GM19452 (cell line): ENCODE measurements around the gene ZNF318.
A peak's percentile ranks its signal among the peaks of the same experiment; 100 is the strongest.
"Not testable (repeated sequence)": the region's sequence is repeated elsewhere in the genome, so short reads cannot be mapped to it uniquely, and the experiment has no call there.

ENCODE experiments used
- ATAC-seq: cut with Tn5 transposase; IDR thresholded peaks from one replicate; pipeline ENCODE4 v1.9.1; 2021; ENCODE audit not compliant: unreplicated experiment

The ZNF318 gene

DNA sequence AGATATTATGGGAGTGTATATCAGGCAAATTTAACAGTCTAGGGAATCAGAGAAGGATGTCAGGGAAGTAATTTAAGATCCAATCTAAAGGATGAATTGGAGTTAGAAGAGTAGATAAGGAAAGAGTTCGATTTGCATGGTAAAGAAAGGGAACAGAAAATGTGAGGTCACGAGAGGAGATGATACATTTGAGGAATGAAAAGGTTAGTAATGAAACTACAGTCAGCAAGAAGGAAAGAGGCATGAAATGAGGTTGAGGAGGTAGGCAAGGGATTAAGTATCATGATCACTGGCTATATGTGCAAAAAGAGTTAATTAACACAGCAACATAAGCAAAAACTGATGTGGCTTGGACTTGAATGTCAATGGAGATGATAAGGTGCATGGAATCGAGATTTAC, 22.4 kb downstream of the ZNF318 start:
- ATAC-seq, result no peak

DNA sequence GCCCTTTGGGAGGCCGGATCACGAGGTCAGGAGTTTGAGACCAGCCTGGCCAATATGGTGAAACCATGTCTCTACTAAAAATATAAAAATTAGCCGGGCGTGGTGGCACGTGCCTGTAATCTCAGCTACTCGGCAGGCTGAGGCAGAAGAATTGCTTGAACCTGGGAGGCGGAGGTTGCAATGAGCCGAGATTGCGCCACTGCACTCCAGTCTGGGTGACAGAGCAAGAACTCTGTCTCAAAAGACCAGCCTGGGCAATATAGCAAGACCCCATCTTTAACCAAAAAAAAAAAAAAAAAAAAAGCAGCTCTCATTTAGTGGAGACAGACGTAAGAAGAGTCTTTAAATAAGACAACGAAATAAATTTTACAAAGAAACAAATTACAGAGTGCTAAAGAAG, 23.2 kb downstream of the ZNF318 start:
- ATAC-seq, result not testable (repeated sequence)

GRCh38 chr6:43339168-43339567, 30.3 kb downstream of the ZNF318 start:
- peak; percentile 86 for ATAC-seq

GRCh38 chr6:43338243-43338642, 31.2 kb downstream of the ZNF318 start:
- no peak for ATAC-seq

DNA sequence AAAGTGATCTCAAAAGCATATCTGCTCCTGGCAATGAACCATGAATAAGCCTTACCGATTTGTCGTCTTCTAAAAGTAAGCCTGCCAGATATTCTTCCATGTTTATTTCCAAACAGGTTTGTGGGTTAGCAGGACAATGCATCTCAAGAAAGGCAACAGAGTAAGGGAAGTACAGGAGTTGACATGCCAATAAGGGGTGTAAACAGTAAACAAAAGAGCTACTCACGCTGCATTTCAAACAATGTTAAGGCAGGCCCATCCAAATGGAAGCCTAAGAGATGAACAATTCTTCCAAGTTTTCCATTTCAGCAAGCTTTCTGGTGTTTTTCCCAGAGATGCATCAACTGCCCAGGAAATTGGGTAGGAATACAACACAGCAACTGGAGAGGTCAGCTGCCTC, 33.1 kb downstream of the ZNF318 start:
- no peak for ATAC-seq

- no peak for ATAC-seq
Measured at GRCh38 chr6:43335469-43335868, 34.0 kb downstream of the ZNF318 start.

- no peak for ATAC-seq
Measured at GRCh38 chr6:43334466-43335095, 34.9 kb downstream of the ZNF318 start.

GRCh38 chr6:43331891-43332290, 37.6 kb downstream of the ZNF318 start:
- ATAC-seq, result no peak

DNA sequence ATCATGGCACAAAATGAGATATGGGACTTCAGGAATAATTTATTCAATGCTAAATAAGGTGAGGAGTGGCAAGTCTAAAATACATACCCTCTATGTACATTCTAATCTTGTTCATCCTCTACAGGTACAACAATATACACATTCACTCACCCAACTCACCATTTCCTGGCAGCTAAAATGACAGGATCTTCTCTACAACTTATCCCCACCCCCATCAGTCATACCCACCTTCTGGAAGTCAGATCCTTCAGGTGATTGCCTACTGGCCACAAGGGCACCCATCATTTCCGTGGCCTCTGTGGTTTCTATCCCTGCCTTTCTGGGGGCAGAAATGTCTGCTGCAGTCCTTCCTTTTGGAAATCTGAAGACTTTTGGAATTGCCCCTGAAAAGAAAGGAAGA, 38.0 kb downstream of the ZNF318 start:
- ATAC-seq, result no peak

- no peak for ATAC-seq
Measured at GRCh38 chr6:43328528-43328927, 40.9 kb downstream of the ZNF318 start.

GRCh38 chr6:43325876-43326275, 43.6 kb downstream of the ZNF318 start:
- ATAC-seq, result no peak

- no peak for ATAC-seq
Measured at GRCh38 chr6:43318011-43318410, 51.4 kb downstream of the ZNF318 start.

GRCh38 chr6:43313813-43314212, 55.6 kb downstream of the ZNF318 start:
- no peak for ATAC-seq

DNA sequence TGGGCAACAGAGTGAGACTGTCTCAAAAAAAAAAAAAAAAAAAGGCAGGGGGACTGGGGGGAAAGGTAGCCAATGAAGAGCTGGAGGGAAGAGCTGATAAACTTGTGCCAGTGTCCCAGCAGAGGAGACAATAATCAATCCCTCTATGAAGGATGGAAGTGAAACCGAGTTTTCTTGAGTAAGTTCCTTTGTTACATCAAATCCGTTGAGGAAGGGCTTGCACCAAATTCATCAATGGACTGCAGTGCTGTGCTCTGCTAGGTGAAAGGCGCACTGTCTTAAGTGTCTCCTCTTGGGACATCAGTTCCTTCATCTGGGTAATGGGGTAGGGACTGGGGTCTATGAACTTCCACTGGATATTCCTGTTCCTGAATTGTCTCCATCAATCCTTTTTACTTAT, 57.8 kb downstream of the ZNF318 start:
- ATAC-seq, result no peak

- ATAC-seq, result no peak
Measured at GRCh38 chr6:43310624-43311023, 58.8 kb downstream of the ZNF318 start.

DNA sequence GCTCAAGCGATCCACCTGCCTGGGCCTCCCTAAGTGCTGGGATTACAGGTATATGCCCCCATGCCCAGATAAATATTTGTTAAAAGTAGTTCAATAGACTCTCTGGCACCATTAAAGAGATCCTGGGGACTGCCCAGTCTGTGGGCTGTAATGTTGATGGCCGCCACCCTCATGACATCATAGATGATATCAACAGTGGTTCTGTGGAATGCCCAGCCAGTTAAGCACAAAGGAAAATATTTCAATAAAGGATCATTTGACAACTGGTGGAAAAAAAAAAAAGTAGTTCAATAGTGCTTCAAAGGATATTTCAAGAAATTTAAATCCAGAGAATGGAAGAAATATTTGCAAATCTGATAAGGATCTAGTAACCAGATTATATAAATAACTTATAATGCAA, 59.3 kb downstream of the ZNF318 start:
- no peak for ATAC-seq

DNA sequence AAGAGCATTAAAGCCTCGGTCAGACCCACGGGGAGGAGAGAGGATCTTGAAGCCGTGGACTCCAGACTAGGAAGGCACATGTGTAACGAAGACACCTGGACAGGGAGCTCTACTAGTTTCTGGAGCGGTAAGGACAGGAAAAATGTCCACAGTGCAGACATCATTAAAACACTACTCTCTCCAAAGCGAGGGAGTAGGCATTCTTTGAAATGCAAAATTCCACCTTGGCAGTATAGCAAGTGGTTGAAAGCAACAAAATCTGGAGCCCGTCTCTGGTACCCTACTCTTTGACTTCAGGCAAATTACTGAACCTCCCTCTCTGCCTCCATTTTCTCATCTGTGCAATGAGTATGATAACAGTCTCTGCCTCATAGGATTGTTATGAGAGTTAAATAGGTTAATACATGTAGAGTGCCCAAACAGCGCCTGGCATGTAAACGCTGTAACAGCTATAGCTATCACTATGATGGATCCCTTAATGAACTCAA, 60.4 kb downstream of the ZNF318 start:
- ATAC-seq, result no peak

DNA sequence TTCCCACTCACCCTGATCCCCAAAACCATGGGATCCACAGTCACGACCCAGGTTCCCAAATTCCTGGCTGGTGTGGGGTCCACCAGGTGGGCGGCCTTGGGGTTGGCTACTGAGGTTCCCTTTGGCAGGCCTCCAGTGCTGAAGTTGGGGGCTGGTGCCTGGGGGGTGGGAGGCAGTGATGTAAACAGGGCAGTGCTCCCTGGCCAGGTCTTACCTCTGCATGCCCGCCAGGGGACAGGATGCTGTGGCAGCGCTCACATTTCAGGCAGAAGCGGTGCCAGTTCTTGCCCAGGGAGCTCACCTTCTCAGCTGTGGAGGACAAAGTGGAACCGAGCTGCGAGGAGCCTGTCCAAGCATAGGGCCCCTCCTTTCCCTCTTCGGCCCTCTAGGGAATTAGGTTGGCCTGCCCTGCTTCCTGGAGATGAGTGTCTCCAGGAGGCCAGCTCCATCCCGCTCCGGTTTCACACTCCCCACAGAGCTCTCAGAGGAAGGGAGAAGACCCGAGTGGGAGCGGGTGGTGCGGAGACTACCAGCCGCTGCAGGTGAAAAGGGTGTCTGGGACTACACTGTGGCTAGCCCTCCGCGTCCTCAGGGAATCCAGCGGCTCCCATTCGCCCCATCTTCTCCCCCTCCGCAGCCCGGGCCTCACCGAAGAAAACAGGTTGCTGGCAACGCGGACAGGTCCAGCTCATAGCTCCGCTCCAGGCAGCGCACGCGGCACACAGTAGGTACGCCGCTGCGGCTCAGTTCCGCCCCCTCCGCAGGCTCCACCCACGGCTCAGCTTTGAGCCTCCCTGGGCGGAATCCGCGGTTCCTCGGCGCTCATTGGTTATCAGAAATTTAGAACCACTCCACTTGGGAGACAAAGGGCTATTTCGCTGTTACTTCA, 61.1 kb downstream of the ZNF318 start, which contains the start of gene CRIP3:
Gene CRIP3 (minus strand): TSS at position 726 of the 889 bp plus-strand sequence. CDS start 34 bp downstream, at position 692.
- ATAC-seq, result peak; percentile 55

DNA sequence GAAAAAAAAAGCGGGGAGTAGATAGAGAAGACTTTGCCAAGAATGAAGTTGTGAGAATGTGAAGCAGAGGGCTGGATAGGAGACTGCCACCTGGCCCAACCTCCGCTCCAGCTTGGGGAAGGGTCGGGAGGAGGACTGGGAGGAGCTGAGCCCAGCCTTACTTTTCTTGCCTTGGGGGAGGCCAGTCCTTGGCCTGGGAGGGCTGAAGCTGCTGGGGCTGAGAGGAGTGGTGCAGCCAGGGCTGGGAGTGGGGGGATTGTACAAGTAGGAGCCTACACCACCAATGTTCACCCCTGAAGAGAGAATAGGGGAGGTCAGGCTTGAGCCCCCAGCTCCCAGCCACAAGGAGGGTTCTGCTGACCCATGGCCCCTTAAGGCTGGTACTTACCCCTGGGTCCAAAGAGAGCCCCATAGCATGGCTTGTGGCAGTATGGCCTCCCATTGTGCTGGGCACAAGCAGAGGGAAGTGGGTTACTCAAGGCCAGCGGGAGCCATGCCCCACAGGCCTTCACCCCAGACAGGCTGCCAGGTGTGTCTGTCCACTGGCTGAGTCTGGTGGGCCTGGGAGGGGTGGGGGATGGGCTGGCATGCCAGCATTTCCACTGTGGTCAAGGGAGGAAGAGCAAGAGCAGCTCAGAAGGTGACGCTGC, 61.9 kb downstream of the ZNF318 start:
- no peak for ATAC-seq

GRCh38 chr6:43306086-43306485, 63.4 kb downstream of the ZNF318 start:
- ATAC-seq, result no peak

DNA sequence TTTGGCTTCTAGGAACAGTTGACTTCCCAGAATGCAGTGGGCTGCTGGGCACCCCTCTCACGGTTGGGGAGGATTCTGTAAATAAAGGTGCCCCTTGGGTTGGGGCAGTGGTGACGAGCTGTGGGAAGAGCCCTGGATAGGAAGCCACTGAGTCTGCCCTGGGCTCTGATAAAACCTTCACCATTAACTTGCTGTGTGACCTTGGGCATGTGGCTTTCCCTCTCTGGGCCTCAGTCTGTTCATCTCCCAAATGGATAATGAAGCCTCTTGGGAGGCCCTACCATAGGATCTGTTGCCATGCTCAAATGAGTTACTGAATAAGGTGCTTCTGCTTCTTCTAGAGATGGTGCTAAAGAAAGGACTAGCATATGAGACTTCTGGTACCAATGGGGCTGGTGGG, 64.6 kb downstream of the ZNF318 start:
- no peak for ATAC-seq

GRCh38 chr6:43304361-43304760, 65.1 kb downstream of the ZNF318 start:
- ATAC-seq, result no peak
